Stomach (tissue), 4 donors: ENCODE results near the gene NLRC5.
"Not testable (repeated sequence)": the region's sequence is repeated elsewhere in the genome, so short reads cannot be mapped to it uniquely, and the experiment has no call there.

Experiments
- CTCF ChIP-seq, 7 experiments: fragments of 450-650 bp in 4 of 7; fragments of 200-600 bp in 3 of 7; sonication (generic) in 3 of 7; IDR thresholded peaks; one replicate each; pipeline ENCODE4 v1.5.1; 2016 to 2019; ENCODE audit warnings: antibody characterized with exemption in 7 of 7, control low read depth in 2 of 7, mild to moderate bottlenecking in 1 of 7
- POLR2A ChIP-seq, 4 donors: fragments of 450-650 bp; IDR thresholded peaks; one replicate each; pipeline ENCODE4 v1.6.1; 2016; ENCODE audit warnings: antibody characterized with exemption in 4 of 4, control low read depth in 2 of 4, mild to moderate bottlenecking in 1 of 4, moderate library complexity in 1 of 4

- TF ChIP-seq POLR2A, CTCF (IDR thresholded peaks at IDR 0.05): not testable (repeated sequence)
Measured at GRCh38 chr16:57005597-57005996, 16.2 kb downstream of the NLRC5 start.
